ENCODE results near the gene MEMO1. TPM values are rescaled to one million over a fixed set of nuclear protein-coding genes. Genes with fewer than 3 reads are reported as not detected.
"Not testable (repeated sequence)": the region's sequence is repeated elsewhere in the genome, so short reads cannot be mapped to it uniquely, and the experiment has no call there.

MEMO1 gene
- total RNA-seq, 1 donor from 2014 or later, result 52.3 TPM

GRCh38 chr2:31973665-31974064, 37.1 kb downstream of the MEMO1 start:
- H3K4me3 Mint-ChIP-seq (ENCODE audit: low read depth), result no peak overlapping the region
- H3K4me1 Mint-ChIP-seq (ENCODE audit: low read depth), result peaks cover 1% of the 10 kb centered on the region
- no peak for TF ChIP-seq CTCF (IDR thresholded peaks at IDR 0.05; ENCODE audit: unreplicated experiment)
- no peaks in the 10 kb centered on the region for H3K27me3 Mint-ChIP-seq
- H3K9me3 Mint-ChIP-seq (ENCODE audit: low read depth), result no peaks in the 10 kb centered on the region
- H3K36me3 Mint-ChIP-seq (ENCODE audit: insufficient read depth), result peaks cover 2% of the 10 kb centered on the region
- DNase-seq (ENCODE audit: low spot score, unreplicated experiment), result no peak
- H3K27ac Mint-ChIP-seq, result no peak overlapping the region

GRCh38 chr2:31972059-31972458, 38.7 kb downstream of the MEMO1 start:
- peaks cover 1% of the 10 kb centered on the region for H3K4me1 Mint-ChIP-seq (ENCODE audit: low read depth)
- H3K27ac Mint-ChIP-seq, result no peak overlapping the region
- DNase-seq (ENCODE audit: low spot score, unreplicated experiment), result no peak
- H3K27me3 Mint-ChIP-seq, result no peaks in the 10 kb centered on the region
- H3K4me3 Mint-ChIP-seq (ENCODE audit: low read depth), result no peak overlapping the region
- TF ChIP-seq CTCF (IDR thresholded peaks at IDR 0.05; ENCODE audit: unreplicated experiment), result no peak
- H3K36me3 Mint-ChIP-seq (ENCODE audit: insufficient read depth), result peaks cover 2% of the 10 kb centered on the region
- no peaks in the 10 kb centered on the region for H3K9me3 Mint-ChIP-seq (ENCODE audit: low read depth)

- Mint-ChIP-seq H3K4me1 (ENCODE audit: low read depth) (peaks cover 2% of the 10 kb centered on the region), H3K27ac (no peak overlapping the region), H3K9me3 (ENCODE audit: low read depth) (no peaks in the 10 kb centered on the region), H3K4me3 (ENCODE audit: low read depth) (no peak overlapping the region), H3K27me3 (no peaks in the 10 kb centered on the region), H3K36me3 (ENCODE audit: insufficient read depth) (peaks cover 2% of the 10 kb centered on the region)
- DNase-seq (ENCODE audit: low spot score, unreplicated experiment), result no peak
- no peak for TF ChIP-seq CTCF (IDR thresholded peaks at IDR 0.05; ENCODE audit: unreplicated experiment)
Observed at GRCh38 chr2:31969178-31969577, 41.6 kb downstream of the MEMO1 start.

GRCh38 chr2:31967790-31968189, 43.0 kb downstream of the MEMO1 start:
- TF ChIP-seq CTCF (IDR thresholded peaks at IDR 0.05; ENCODE audit: unreplicated experiment), result no peak
- no peak for DNase-seq (ENCODE audit: low spot score, unreplicated experiment)
- Mint-ChIP-seq H3K4me3 (ENCODE audit: low read depth) (no peak overlapping the region), H3K27ac (no peak overlapping the region), H3K36me3 (ENCODE audit: insufficient read depth) (peaks cover 2% of the 10 kb centered on the region), H3K27me3 (no peaks in the 10 kb centered on the region), H3K4me1 (ENCODE audit: low read depth) (peaks cover 4% of the 10 kb centered on the region), H3K9me3 (ENCODE audit: low read depth) (no peaks in the 10 kb centered on the region)

- not testable (repeated sequence) for H3K4me3 Mint-ChIP-seq (ENCODE audit: low read depth); H3K36me3 Mint-ChIP-seq (ENCODE audit: insufficient read depth); H3K27me3 Mint-ChIP-seq; H3K27ac Mint-ChIP-seq; H3K9me3 Mint-ChIP-seq (ENCODE audit: low read depth); DNase-seq (ENCODE audit: low spot score, unreplicated experiment); H3K4me1 Mint-ChIP-seq (ENCODE audit: low read depth)
Observed at GRCh38 chr2:31966402-31966801, 44.4 kb downstream of the MEMO1 start.

- Mint-ChIP-seq H3K27me3 (no peaks in the 10 kb centered on the region), H3K4me3 (ENCODE audit: low read depth) (no peak overlapping the region), H3K27ac (no peak overlapping the region), H3K4me1 (ENCODE audit: low read depth) (peaks cover 5% of the 10 kb centered on the region), H3K9me3 (ENCODE audit: low read depth) (no peaks in the 10 kb centered on the region), H3K36me3 (ENCODE audit: insufficient read depth) (no peaks in the 10 kb centered on the region)
- no peak for DNase-seq (ENCODE audit: low spot score, unreplicated experiment)
- TF ChIP-seq CTCF (IDR thresholded peaks at IDR 0.05; ENCODE audit: unreplicated experiment), result no peak
Observed at GRCh38 chr2:31965094-31965493, 45.7 kb downstream of the MEMO1 start.
